Endothelial cell of umbilical vein (primary cell): Measurements from ENCODE around the gene ADRM1. TPM values are rescaled to one million over a fixed set of nuclear protein-coding genes. Genes with fewer than 3 reads are reported as not detected.
A peak's percentile ranks its signal among the peaks of the same experiment; 100 is the strongest.

Experiments used
- BruUV-seq: library from RNA; stranded (reverse); fragments of 400-500 nt; replicated peaks from 2 replicates; lab custom pipeline; 2021; lab: Mats Ljungman, UMichigan
- CTCF ChIA-PET: fragments of 300-600, 350-600 bp; sonication (Branson Sonifier 250); formaldehyde crosslinking; loops from one replicate; lab custom pipeline; 2021; ENCODE audit warnings: antibody characterized with exemption, inconsistent platforms; lab: Charles Lee
- POLR2A ChIA-PET: fragments of 300-600, 350-600 bp; sonication (Branson Sonifier 250); formaldehyde crosslinking; loops from one replicate; lab custom pipeline; 2021; ENCODE audit warnings: antibody characterized with exemption, inconsistent platforms; lab: Charles Lee
- DNase-seq: peaks from one replicate; pipeline ENCODE4 v3.0.0-alpha.2; 2011; ENCODE audit warnings: low read depth, low spot score
- FAIRE-seq: peaks from 2 replicates; lab custom pipeline; 2011; peaks lifted over from hg19 to GRCh38; lab: Jason Lieb, UNC
- H2AFZ ChIP-seq: 2 replicates; pipeline ENCODE4 v1.6.0; 2012; ENCODE audit warnings: low read depth, low read length, control low read depth, inconsistent platforms
- H3K27ac ChIP-seq: 2 replicates; pipeline ENCODE4 v1.5.1; 2011; ENCODE audit warnings: low read depth, mild to moderate bottlenecking, control low read depth, low read length, moderate library complexity; ENCODE audit not compliant: insufficient read depth
- H3K27me3 ChIP-seq, 2 experiments: 2 replicates each; pipeline versions ENCODE4 v1.6.0 to v1.6.1; 2011; ENCODE audit warnings: low read length in 2 of 2, mixed read lengths in 1 of 2; ENCODE audit not compliant: control insufficient read depth in 2 of 2, insufficient read depth in 2 of 2
- H3K36me3 ChIP-seq, 2 experiments: 2 replicates in 1 of 2; 3 replicates in 1 of 2; pipeline ENCODE4 v1.5.1; 2011; ENCODE audit warnings: low read length in 2 of 2, mild to moderate bottlenecking in 1 of 2, moderate library complexity in 1 of 2; ENCODE audit not compliant: control insufficient read depth in 2 of 2, insufficient read depth in 2 of 2; ENCODE audit errors: extremely low read depth in 1 of 2
- H3K4me1 ChIP-seq: 3 replicates; pipeline ENCODE4 v1.5.1; 2011; ENCODE audit warnings: mild to moderate bottlenecking, low read length; ENCODE audit not compliant: control insufficient read depth, insufficient read depth; ENCODE audit errors: extremely low read depth
- H3K4me2 ChIP-seq: 2 replicates; pipeline ENCODE4 v1.6.1; 2011; ENCODE audit warnings: low read length, control low read depth, mixed read lengths; ENCODE audit not compliant: insufficient read depth
- H3K4me3 ChIP-seq, 3 experiments: fragments of 200-600 bp in 1 of 3; sonication (generic), shearing (Covaris generic) in 1 of 3; replicated peaks in 1 of 3; 2 replicates each; pipeline ENCODE4 v1.5.1; 2011 to 2016; ENCODE audit warnings: control low read depth in 3 of 3, low read length in 3 of 3, mild to moderate bottlenecking in 2 of 3, inconsistent platforms in 1 of 3, low read depth in 1 of 3, moderate library complexity in 1 of 3; ENCODE audit not compliant: insufficient read depth in 1 of 3
- H3K79me2 ChIP-seq: 2 replicates; pipeline ENCODE4 v1.6.0; 2012; ENCODE audit warnings: low read length, inconsistent platforms; ENCODE audit not compliant: control insufficient read depth, insufficient read depth
- H3K9ac ChIP-seq: replicated peaks from 2 replicates; pipeline ENCODE3; 2011; ENCODE audit warnings: low read length, control low read depth; ENCODE audit not compliant: insufficient read depth; ENCODE audit errors: extremely low read depth
- H3K9me1 ChIP-seq: replicated peaks from 3 replicates; pipeline ENCODE4 v1.6.0; 2011; ENCODE audit warnings: mild to moderate bottlenecking, low read length; ENCODE audit not compliant: control insufficient read depth, insufficient read depth; ENCODE audit errors: extremely low read depth
- H3K9me3 ChIP-seq: replicated peaks from 2 replicates; pipeline ENCODE4 v1.5.1; 2012; ENCODE audit warnings: low read length, inconsistent platforms; ENCODE audit not compliant: control insufficient read depth, insufficient read depth
- H4K20me1 ChIP-seq: replicated peaks from 2 replicates; pipeline ENCODE3; 2011; ENCODE audit warnings: mild to moderate bottlenecking, low read length; ENCODE audit not compliant: control insufficient read depth, insufficient read depth; ENCODE audit errors: extremely low read depth
- EZH2 ChIP-seq: IDR thresholded peaks from 2 replicates; pipeline ENCODE4 v1.6.1; 2012; ENCODE audit warnings: borderline replicate concordance, low read depth, mild to moderate bottlenecking, moderate library complexity, low read length, inconsistent platforms; ENCODE audit not compliant: severe bottlenecking
- FOS ChIP-seq: IDR thresholded peaks from 2 replicates; pipeline ENCODE4 v1.6.1; 2011; ENCODE audit warnings: mild to moderate bottlenecking, low read length, moderate library complexity, borderline replicate concordance; ENCODE audit not compliant: insufficient read depth
- GATA2 ChIP-seq: IDR thresholded peaks from 2 replicates; pipeline ENCODE4 v1.7.0; 2011; ENCODE audit warnings: low read depth, mild to moderate bottlenecking, moderate library complexity, mixed read lengths, low read length; ENCODE audit not compliant: insufficient read length, insufficient read depth
- JUN ChIP-seq: IDR thresholded peaks from 2 replicates; pipeline ENCODE4 v1.6.1; 2011; ENCODE audit warnings: borderline replicate concordance, low read depth; ENCODE audit not compliant: insufficient read length, insufficient read depth
- MYC ChIP-seq: IDR thresholded peaks from one replicate; pipeline ENCODE4 v1.6.1; 2011; ENCODE audit warnings: mild to moderate bottlenecking, low read depth, low read length
- POLR2A ChIP-seq: IDR thresholded peaks from 2 replicates; pipeline ENCODE4 v1.6.1; 2012; ENCODE audit warnings: low read depth, mild to moderate bottlenecking, control low read depth, low read length
- POLR2AphosphoS5 ChIP-seq: IDR thresholded peaks from 2 replicates; pipeline ENCODE4 v1.6.1; 2012; ENCODE audit warnings: low read depth, mild to moderate bottlenecking, control low read depth, low read length, moderate library complexity; ENCODE audit not compliant: insufficient read depth
- dilution Hi-C: fragments of 300-500 bp; cut with MboI; formaldehyde crosslinking; loops from one replicate; pipeline ENCODE4 v1.15.0; 2019; ENCODE audit warnings: low sequenced_read_pairs; ENCODE audit not compliant: extremely low pct_ligation_motif_present
- intact Hi-C: fragments of 100-400 bp; cut with micrococcal nuclease; formaldehyde crosslinking; loops from one replicate; pipeline ENCODE4 v1.10.0; 2022
- polyA plus RNA-seq, 4 experiments: library from polyadenylated mRNA; depleted of rRNA in 3 of 4; stranded (reverse) in 3 of 4; unstranded in 1 of 4; fragments of >200 nt; gene quantifications; 2 replicates each; pipeline versions ENCODE4 v1.2.1 to v1.2.3, GENCODE V29; 2011 to 2012; ENCODE audit warnings: missing spikeins in 1 of 4
- total RNA-seq: library from RNA; stranded (reverse); gene quantifications from 2 replicates; pipeline ENCODE4 v1.2.3, GENCODE V29; 2021
- TF ChIP-seq, protein P1 (sequence below), 2 donors: IDR thresholded peaks; 1 replicate in 1 of 2; 2 replicates in 1 of 2; pipeline ENCODE4 v1.5.1; 2011; ENCODE audit warnings: low read length in 2 of 2, mild to moderate bottlenecking in 2 of 2, moderate library complexity in 2 of 2, control low read depth in 1 of 2, inconsistent platforms in 1 of 2, low read depth in 1 of 2; ENCODE audit not compliant: insufficient read depth in 1 of 2; ENCODE audit errors: extremely low read depth in 1 of 2
- TF ChIP-seq, protein P2 (sequence below): IDR thresholded peaks from 2 replicates; pipeline ENCODE4 v1.6.1; 2011; ENCODE audit not compliant: insufficient read depth, insufficient read length

Gene ADRM1
- total and polyA plus RNA-seq, 2 donors (not counting 3 experiments of a cell fraction or from before 2014, with no cell fraction given) = 154 to 179 TPM

DNA sequence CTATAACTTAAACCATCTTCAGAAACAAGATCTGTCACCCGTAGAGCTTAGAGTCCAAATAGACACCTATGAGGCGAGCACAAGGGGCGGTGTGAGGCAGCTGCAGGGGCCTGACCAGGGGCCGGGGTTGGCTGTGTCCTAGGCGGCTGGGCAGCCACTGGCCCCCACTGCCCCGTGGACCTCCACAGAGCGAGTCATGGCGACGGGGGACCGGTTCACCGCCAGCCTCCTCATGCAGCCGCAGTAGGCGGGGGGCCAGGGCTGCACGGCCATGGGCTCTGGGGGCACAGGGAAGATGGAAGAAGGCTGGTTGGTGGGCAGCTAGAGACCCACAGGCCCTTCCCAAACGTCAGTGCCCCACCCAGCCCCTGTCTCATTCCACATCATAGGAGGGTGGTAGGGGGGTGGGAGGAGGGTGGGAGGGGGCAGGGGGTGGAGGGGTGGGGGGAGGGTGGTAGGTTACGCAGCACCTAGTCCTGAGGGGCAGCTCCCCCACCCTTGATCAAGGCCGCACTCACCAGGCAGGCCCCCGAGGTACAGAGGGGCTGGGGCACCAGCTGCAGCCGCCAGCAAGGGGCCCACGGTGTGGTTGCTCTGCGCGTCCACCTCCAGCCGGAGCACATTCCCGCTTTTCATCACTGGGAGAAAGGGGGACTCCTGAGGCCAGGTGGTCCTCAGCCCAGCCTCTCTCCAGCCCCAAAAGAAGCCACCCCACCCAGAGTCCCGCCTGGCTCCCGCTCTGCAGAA lies 6.6 kb downstream of the ADRM1 start:
- no peak overlapping the region for H3K27ac ChIP-seq
- intact Hi-C loops (loop anchor here (10.0 kb wide), 1 partner anchor 485 kb away; the partner anchor contains the start of gene MRGBP), dilution Hi-C loops (no loop called here)
- DNase-seq (no peak), FAIRE-seq (no peak)
- POLR2A ChIA-PET = no interaction called here
- no peaks in the 10 kb centered on the region for H3K27me3 ChIP-seq
- H3K4me2 ChIP-seq = no peak overlapping the region
- BruUV-seq = TSS peak; percentile 26
- H3K36me3 ChIP-seq = peaks cover 27 to 70% of the 10 kb centered on the region in 2 experiments
- no peaks in the 10 kb centered on the region for H3K9me3 ChIP-seq
- H3K4me1 ChIP-seq = peaks cover 17% of the 10 kb centered on the region
- TF ChIP-seq POLR2A (peak; percentile 19), GATA2 (no peak), MYC (no peak)
- no peaks in the 10 kb centered on the region for H3K9me1 ChIP-seq
- CTCF ChIA-PET = interaction anchor here (1.6 to 8.1 kb wide), 2 partner anchors 59 to 73 kb away, joined by 8 to 113 read pairs; no protein-coding TSS in a partner anchor
- H3K4me3 ChIP-seq = no peak overlapping the region
- peaks cover 28% of the 10 kb centered on the region for H3K79me2 ChIP-seq
- H2AFZ ChIP-seq = no peak overlapping the region
- H3K9ac ChIP-seq = no peak overlapping the region
- no peaks in the 10 kb centered on the region for H4K20me1 ChIP-seq

GRCh38 chr20:62309947-62310756 lies 7.4 kb downstream of the ADRM1 start:
- no peak for TF ChIP-seq JUN
- TF ChIP-seq POLR2A = no peak
- TF ChIP-seq, protein P1, sequence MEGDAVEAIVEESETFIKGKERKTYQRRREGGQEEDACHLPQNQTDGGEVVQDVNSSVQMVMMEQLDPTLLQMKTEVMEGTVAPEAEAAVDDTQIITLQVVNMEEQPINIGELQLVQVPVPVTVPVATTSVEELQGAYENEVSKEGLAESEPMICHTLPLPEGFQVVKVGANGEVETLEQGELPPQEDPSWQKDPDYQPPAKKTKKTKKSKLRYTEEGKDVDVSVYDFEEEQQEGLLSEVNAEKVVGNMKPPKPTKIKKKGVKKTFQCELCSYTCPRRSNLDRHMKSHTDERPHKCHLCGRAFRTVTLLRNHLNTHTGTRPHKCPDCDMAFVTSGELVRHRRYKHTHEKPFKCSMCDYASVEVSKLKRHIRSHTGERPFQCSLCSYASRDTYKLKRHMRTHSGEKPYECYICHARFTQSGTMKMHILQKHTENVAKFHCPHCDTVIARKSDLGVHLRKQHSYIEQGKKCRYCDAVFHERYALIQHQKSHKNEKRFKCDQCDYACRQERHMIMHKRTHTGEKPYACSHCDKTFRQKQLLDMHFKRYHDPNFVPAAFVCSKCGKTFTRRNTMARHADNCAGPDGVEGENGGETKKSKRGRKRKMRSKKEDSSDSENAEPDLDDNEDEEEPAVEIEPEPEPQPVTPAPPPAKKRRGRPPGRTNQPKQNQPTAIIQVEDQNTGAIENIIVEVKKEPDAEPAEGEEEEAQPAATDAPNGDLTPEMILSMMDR (IDR thresholded peaks at IDR 0.05; ENCODE audit: extremely low read depth in 1 of 2, insufficient read depth in 1 of 2, low read depth in 1 of 2, low read length in 2 of 2) = no peak
- TF ChIP-seq, protein P2, sequence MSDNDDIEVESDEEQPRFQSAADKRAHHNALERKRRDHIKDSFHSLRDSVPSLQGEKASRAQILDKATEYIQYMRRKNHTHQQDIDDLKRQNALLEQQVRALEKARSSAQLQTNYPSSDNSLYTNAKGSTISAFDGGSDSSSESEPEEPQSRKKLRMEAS = no peak
- TF ChIP-seq GATA2 = no peak
- TF ChIP-seq FOS = no peak
- no peak for TF ChIP-seq POLR2AphosphoS5
- TF ChIP-seq EZH2 = no peak
- no peak for TF ChIP-seq MYC
- intact Hi-C loops = loop anchor here (10.0 kb wide), 1 partner anchor 485 kb away; the partner anchor contains the start of gene MRGBP
- Histone ChIP-seq H3K9ac (no peak overlapping the region), H3K36me3 (peaks cover 28 to 74% of the 10 kb centered on the region in 2 experiments), H3K27me3 (no peaks in the 10 kb centered on the region), H3K4me3 (no peak overlapping the region), H4K20me1 (no peaks in the 10 kb centered on the region), H3K9me3 (no peaks in the 10 kb centered on the region), H3K79me2 (peaks cover 20% of the 10 kb centered on the region), H2AFZ (no peak overlapping the region), H3K9me1 (no peaks in the 10 kb centered on the region), H3K4me1 (peaks cover 9% of the 10 kb centered on the region), H3K4me2 (no peak overlapping the region), H3K27ac (no peak overlapping the region)
- dilution Hi-C loops = no loop called here
- DNase-seq = no peak
- CTCF ChIA-PET = interaction anchor here (0.6 to 8.1 kb wide), 3 partner anchors 65 to 73 kb away, joined by 3 to 113 read pairs (median 3); no protein-coding TSS in a partner anchor
- FAIRE-seq = no peak
- no TSS peak for BruUV-seq
- POLR2A ChIA-PET = no interaction called here
